Thyroid gland (tissue), 4 donors: ENCODE measurements around the gene ALDH3B2.
"Not testable (repeated sequence)": the region's sequence is repeated elsewhere in the genome, so short reads cannot be mapped to it uniquely, and the experiment has no call there.

Experiments
- POLR2A ChIP-seq, 2 donors: fragments of 450-650 bp; IDR thresholded peaks; one replicate each; pipeline ENCODE4 v1.6.1; 2017; ENCODE audit warnings: antibody characterized with exemption in 2 of 2, mild to moderate bottlenecking in 2 of 2, moderate library complexity in 1 of 2
- TF ChIP-seq, protein P1 (sequence below), 6 experiments: fragments of 200-600 bp in 3 of 6; fragments of 450-650 bp in 3 of 6; sonication (generic) in 3 of 6; IDR thresholded peaks; one replicate each; pipeline ENCODE4 v1.5.1; 2016 to 2019; ENCODE audit warnings: antibody characterized with exemption in 6 of 6, mild to moderate bottlenecking in 2 of 6, inconsistent platforms in 1 of 6, moderate library complexity in 1 of 6

DNA sequence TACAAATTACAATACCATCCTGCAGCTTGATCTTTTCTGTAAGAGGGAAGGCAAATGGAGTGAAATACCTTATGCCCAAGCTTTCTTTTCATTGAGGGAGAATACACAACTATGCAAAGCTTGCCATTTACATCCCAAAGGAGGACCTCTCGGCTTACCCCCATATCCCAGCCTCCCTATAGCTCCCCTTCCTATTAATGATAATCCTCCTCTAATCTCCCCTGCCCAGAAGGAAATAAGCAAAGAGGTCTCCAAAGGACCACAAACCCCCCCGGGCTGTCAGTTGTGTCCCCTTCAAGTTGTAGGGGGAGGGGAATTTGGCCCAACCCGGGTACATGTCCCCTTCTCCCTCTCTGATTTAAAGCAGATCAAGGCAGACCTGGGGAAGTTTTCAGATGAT lies 52.5 kb downstream of the ALDH3B2 start:
- TF ChIP-seq, protein P1, sequence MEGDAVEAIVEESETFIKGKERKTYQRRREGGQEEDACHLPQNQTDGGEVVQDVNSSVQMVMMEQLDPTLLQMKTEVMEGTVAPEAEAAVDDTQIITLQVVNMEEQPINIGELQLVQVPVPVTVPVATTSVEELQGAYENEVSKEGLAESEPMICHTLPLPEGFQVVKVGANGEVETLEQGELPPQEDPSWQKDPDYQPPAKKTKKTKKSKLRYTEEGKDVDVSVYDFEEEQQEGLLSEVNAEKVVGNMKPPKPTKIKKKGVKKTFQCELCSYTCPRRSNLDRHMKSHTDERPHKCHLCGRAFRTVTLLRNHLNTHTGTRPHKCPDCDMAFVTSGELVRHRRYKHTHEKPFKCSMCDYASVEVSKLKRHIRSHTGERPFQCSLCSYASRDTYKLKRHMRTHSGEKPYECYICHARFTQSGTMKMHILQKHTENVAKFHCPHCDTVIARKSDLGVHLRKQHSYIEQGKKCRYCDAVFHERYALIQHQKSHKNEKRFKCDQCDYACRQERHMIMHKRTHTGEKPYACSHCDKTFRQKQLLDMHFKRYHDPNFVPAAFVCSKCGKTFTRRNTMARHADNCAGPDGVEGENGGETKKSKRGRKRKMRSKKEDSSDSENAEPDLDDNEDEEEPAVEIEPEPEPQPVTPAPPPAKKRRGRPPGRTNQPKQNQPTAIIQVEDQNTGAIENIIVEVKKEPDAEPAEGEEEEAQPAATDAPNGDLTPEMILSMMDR (IDR thresholded peaks at IDR 0.05) = not testable (repeated sequence)
- TF ChIP-seq POLR2A (IDR thresholded peaks at IDR 0.05) = not testable (repeated sequence)
